ENCODE results near the gene DRC3.
A peak's percentile ranks its signal among the peaks of the same experiment; 100 is the strongest.
"Not testable (repeated sequence)": the region's sequence is repeated elsewhere in the genome, so short reads cannot be mapped to it uniquely, and the experiment has no call there.

Gene DRC3

GRCh38 chr17:17935321-17936271 lies 37.1 kb upstream of the DRC3 start:
- peak overlapping the region; percentile 6; the same call in 1 of the 2 replicates for H3K4me3 ChIP-seq (ENCODE audit: low read depth, low read length)
- TF ChIP-seq CTCF (IDR thresholded peaks at IDR 0.05; ENCODE audit: low read depth, low read length), result no peak

- H3K4me3 ChIP-seq (ENCODE audit: low read depth, low read length), result no peak overlapping the region
- TF ChIP-seq CTCF (IDR thresholded peaks at IDR 0.05; ENCODE audit: low read depth, low read length), result no peak
These were observed 35.3 kb upstream of the DRC3 start for GRCh38 chr17:17937201-17937853.

GRCh38 chr17:17937958-17938357 lies 34.7 kb upstream of the DRC3 start:
- TF ChIP-seq CTCF (IDR thresholded peaks at IDR 0.05; ENCODE audit: low read depth, low read length), result no peak
- no peak overlapping the region for H3K4me3 ChIP-seq (ENCODE audit: low read depth, low read length)

- TF ChIP-seq CTCF (IDR thresholded peaks at IDR 0.05; ENCODE audit: low read depth, low read length), result no peak
These were observed 34.1 kb upstream of the DRC3 start for GRCh38 chr17:17938388-17939107.

GRCh38 chr17:17939941-17940340 lies 32.7 kb upstream of the DRC3 start:
- not testable (repeated sequence) for H3K4me3 ChIP-seq (ENCODE audit: low read depth, low read length)

More at GRCh38 chr17:17938388-17939107, 34.1 kb upstream of the DRC3 start:
- H3K4me3 ChIP-seq (ENCODE audit: low read depth, low read length), result no peak overlapping the region

- H3K4me3 ChIP-seq (ENCODE audit: low read depth, low read length), result no peak overlapping the region
- TF ChIP-seq CTCF (IDR thresholded peaks at IDR 0.05; ENCODE audit: low read depth, low read length), result no peak
These were observed 32.2 kb upstream of the DRC3 start for GRCh38 chr17:17940441-17940911.

GRCh38 chr17:17941015-17941414 lies 31.6 kb upstream of the DRC3 start:
- no peak overlapping the region for H3K4me3 ChIP-seq (ENCODE audit: low read depth, low read length)
- TF ChIP-seq CTCF (IDR thresholded peaks at IDR 0.05; ENCODE audit: low read depth, low read length), result no peak
